DOHH2 (cell line): ENCODE measurements around the gene UGT2A1.

Source experiments
- EZH2phosphoT487 ChIP-seq: fragments of 200-600 bp; sonication (generic); IDR thresholded peaks from 2 replicates; pipeline ENCODE4 v1.6.1; 2017; ENCODE audit warnings: borderline replicate concordance, mild to moderate bottlenecking, antibody characterized with exemption, low read length, moderate library complexity, mixed read lengths
- TF ChIP-seq, protein P1 (sequence below): fragments of 200-600 bp; sonication (generic); IDR thresholded peaks from one replicate; pipeline ENCODE4 v1.5.1; 2014; ENCODE audit warnings: antibody characterized with exemption, mild to moderate bottlenecking, low read depth, low read length; ENCODE audit not compliant: poor library complexity, severe bottlenecking

- TF ChIP-seq, protein P1, sequence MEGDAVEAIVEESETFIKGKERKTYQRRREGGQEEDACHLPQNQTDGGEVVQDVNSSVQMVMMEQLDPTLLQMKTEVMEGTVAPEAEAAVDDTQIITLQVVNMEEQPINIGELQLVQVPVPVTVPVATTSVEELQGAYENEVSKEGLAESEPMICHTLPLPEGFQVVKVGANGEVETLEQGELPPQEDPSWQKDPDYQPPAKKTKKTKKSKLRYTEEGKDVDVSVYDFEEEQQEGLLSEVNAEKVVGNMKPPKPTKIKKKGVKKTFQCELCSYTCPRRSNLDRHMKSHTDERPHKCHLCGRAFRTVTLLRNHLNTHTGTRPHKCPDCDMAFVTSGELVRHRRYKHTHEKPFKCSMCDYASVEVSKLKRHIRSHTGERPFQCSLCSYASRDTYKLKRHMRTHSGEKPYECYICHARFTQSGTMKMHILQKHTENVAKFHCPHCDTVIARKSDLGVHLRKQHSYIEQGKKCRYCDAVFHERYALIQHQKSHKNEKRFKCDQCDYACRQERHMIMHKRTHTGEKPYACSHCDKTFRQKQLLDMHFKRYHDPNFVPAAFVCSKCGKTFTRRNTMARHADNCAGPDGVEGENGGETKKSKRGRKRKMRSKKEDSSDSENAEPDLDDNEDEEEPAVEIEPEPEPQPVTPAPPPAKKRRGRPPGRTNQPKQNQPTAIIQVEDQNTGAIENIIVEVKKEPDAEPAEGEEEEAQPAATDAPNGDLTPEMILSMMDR, result peak; percentile 54
- no peak for TF ChIP-seq EZH2phosphoT487
Measured at GRCh38 chr4:69617083-69617694, 35.9 kb downstream of the UGT2A1 start.
